HepG2 (cell line): ENCODE measurements around the gene VPS29. TPM values are rescaled to one million over a fixed set of nuclear protein-coding genes. Genes with fewer than 3 reads are reported as not detected.

Experiments used
- CBFB ChIP-seq: sonication (generic); formaldehyde crosslinking; IDR thresholded peaks from 2 replicates; pipeline ENCODE4 v1.4.0; 2020; ENCODE audit warnings: missing genetic modification reagents
- FOSL2 ChIP-seq: sonication (generic); formaldehyde crosslinking; IDR thresholded peaks from 2 replicates; pipeline ENCODE4 v1.4.0; 2020; ENCODE audit warnings: missing genetic modification reagents
- GTF2F1 ChIP-seq: fragments of 150-350 bp; IDR thresholded peaks from 2 replicates; pipeline ENCODE4 v1.6.1; 2014; ENCODE audit warnings: low read length
- HDAC2 ChIP-seq: sonication (generic); formaldehyde crosslinking; IDR thresholded peaks from 2 replicates; pipeline ENCODE4 v1.4.0; 2020; ENCODE audit warnings: missing genetic modification reagents
- HNF1A ChIP-seq, 2 experiments: sonication (generic) in 1 of 2; formaldehyde crosslinking in 1 of 2; IDR thresholded peaks; 2 replicates each; pipeline versions ENCODE4 v1.4.0 to v1.6.1; 2016 to 2020; ENCODE audit warnings: borderline replicate concordance in 1 of 2, low read depth in 1 of 2, mild to moderate bottlenecking in 1 of 2, missing genetic modification reagents in 1 of 2
- KLF15 ChIP-seq: sonication (generic); formaldehyde crosslinking; IDR thresholded peaks from 2 replicates; pipeline ENCODE4 v1.8.1; 2023; ENCODE audit warnings: borderline replicate concordance, mild to moderate bottlenecking, inconsistent platforms, missing genetic modification reagents, mixed read lengths
- KLF16 ChIP-seq, 2 experiments: sonication (generic) in 1 of 2; formaldehyde crosslinking in 1 of 2; IDR thresholded peaks; 2 replicates each; pipeline versions ENCODE4 v1.6.1 to v1.8.0; 2016 to 2023; ENCODE audit warnings: missing genetic modification reagents in 2 of 2, missing compliant biosample characterization in 1 of 2
- LCORL ChIP-seq, 2 experiments: fragments of 450-650 bp in 1 of 2; sonication (generic) in 1 of 2; formaldehyde crosslinking in 1 of 2; IDR thresholded peaks; 2 replicates each; pipeline versions ENCODE4 v1.5.0 to v1.6.1; 2017 to 2020; ENCODE audit warnings: antibody characterized with exemption in 1 of 2, missing genetic modification reagents in 1 of 2
- SPEN ChIP-seq: sonication (generic); formaldehyde crosslinking; IDR thresholded peaks from 2 replicates; pipeline ENCODE4 v1.5.1; 2020; ENCODE audit warnings: low read depth, mild to moderate bottlenecking, missing genetic modification reagents
- ZFP82 ChIP-seq: sonication (generic); formaldehyde crosslinking; IDR thresholded peaks from 2 replicates; pipeline ENCODE4 v1.5.1; 2020; ENCODE audit warnings: mild to moderate bottlenecking, missing genetic modification reagents, borderline replicate concordance
- ZKSCAN1 ChIP-seq: fragments of 150-350 bp; IDR thresholded peaks from 2 replicates; pipeline ENCODE4 v1.6.1; 2014; ENCODE audit warnings: low read length
- ZMYM4 ChIP-seq: sonication (generic); formaldehyde crosslinking; IDR thresholded peaks from 2 replicates; pipeline ENCODE4 v1.8.1; 2023; ENCODE audit warnings: mild to moderate bottlenecking, missing genetic modification reagents
- ZNF317 ChIP-seq: sonication (generic); formaldehyde crosslinking; IDR thresholded peaks from 2 replicates; pipeline ENCODE4 v1.5.0; 2020; ENCODE audit warnings: mild to moderate bottlenecking, missing genetic modification reagents
- ZNF407 ChIP-seq: sonication (generic); formaldehyde crosslinking; IDR thresholded peaks from one replicate; pipeline ENCODE4 v1.5.1; 2020; ENCODE audit warnings: mild to moderate bottlenecking, missing genetic modification reagents; ENCODE audit errors: not compliant biosample characterization
- ZNF501 ChIP-seq: sonication (generic); formaldehyde crosslinking; IDR thresholded peaks from 2 replicates; pipeline ENCODE4 v1.5.1; 2020; ENCODE audit warnings: mild to moderate bottlenecking, moderate library complexity, missing genetic modification reagents
- ZSCAN25 ChIP-seq: sonication (generic); formaldehyde crosslinking; IDR thresholded peaks from 2 replicates; pipeline ENCODE4 v1.8.0; 2022; ENCODE audit warnings: mild to moderate bottlenecking, missing genetic modification reagents
- polyA plus RNA-seq, 8 experiments: library from polyadenylated mRNA; depleted of rRNA in 3 of 8; stranded (reverse) in 7 of 8; unstranded in 1 of 8; fragments of >200 nt; fragmentation: Illumina TruSeq in 4 of 8; extraction: Trizol in 4 of 8; gene quantifications; 2 replicates each; pipeline versions ENCODE4 v1.2.1 to v1.2.3, GENCODE V29; 2011 to 2016; ENCODE audit warnings: low read depth in 4 of 8, missing spikeins in 1 of 8, mixed read lengths in 1 of 8; ENCODE audit not compliant: insufficient read depth in 1 of 8
- total RNA-seq, 5 experiments: library from RNA; depleted of rRNA; stranded (reverse); fragments of >200 nt; fragmentation: Illumina TruSeq; extraction: Trizol; gene quantifications; 2 replicates each; pipeline ENCODE4 v1.2.3, GENCODE V29; 2016; ENCODE audit warnings: low read depth in 1 of 5

The VPS29 gene
- total and polyA plus RNA-seq, 2 of the 13 experiments (the other 11 are each of a cell fraction or from before 2014, with no cell fraction given) = 107 to 114 TPM

GRCh38 chr12:110449799-110450497, 52.0 kb downstream of the VPS29 start, which contains the start of gene ARPC3 (continued):
- TF ChIP-seq ZNF317 (CRISPR knock-in tag) (peak; percentile 64; the same call in 1 of the 2 replicates), HDAC2 (CRISPR knock-in tag) (peak; percentile 64; the same call in 1 of the 2 replicates), ZNF501 (peak; percentile 92), SPEN (CRISPR knock-in tag) (peak; percentile 88; the same call in 1 of the 2 replicates), ZSCAN25 (CRISPR knock-in tag) (peak; percentile 43; the same call in 1 of the 2 replicates), ZKSCAN1 (no peak), HNF1A (IDR thresholded peaks at IDR 0.05; ENCODE audit: low read depth) (no peak), HNF1A (CRISPR knock-in tag; IDR thresholded peaks at IDR 0.05; ENCODE audit: borderline replicate concordance) (peak; percentile 72; the same call in 1 of the 2 replicates), FOSL2 (peak; percentile 10; the same call in 1 of the 2 replicates), ZNF407 (CRISPR knock-in tag) (peak; percentile 53), ZMYM4 (CRISPR knock-in tag) (peak; percentile 87), GTF2F1 (no peak), CBFB (0 out of 2 replicates have a peak, but pooled peaks have one; percentile 21), KLF15 (CRISPR knock-in tag) (no peak), ZFP82 (peak; percentile 83; the same call in 1 of the 2 replicates), LCORL (IDR thresholded peaks at IDR 0.05) (no peak), LCORL (CRISPR knock-in tag; IDR thresholded peaks at IDR 0.05) (peak; percentile 60), KLF16 (CRISPR knock-in tag; IDR thresholded peaks at IDR 0.05) (peak in 1 of 2 experiments; percentile 52; a peak in 1 of 4 replicates)
